ENCODE measurements around the gene PDZD11. TPM values are rescaled to one million over a fixed set of nuclear protein-coding genes. Genes with fewer than 3 reads are reported as not detected.
A peak's percentile ranks its signal among the peaks of the same experiment; 100 is the strongest.
"Not testable (repeated sequence)": the region's sequence is repeated elsewhere in the genome, so short reads cannot be mapped to it uniquely, and the experiment has no call there.

The PDZD11 gene, protein sequence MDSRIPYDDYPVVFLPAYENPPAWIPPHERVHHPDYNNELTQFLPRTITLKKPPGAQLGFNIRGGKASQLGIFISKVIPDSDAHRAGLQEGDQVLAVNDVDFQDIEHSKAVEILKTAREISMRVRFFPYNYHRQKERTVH
- 10 to 100 TPM; 33.1 to 44.3 (median 39.6) TPM for polyA plus RNA-seq (ENCODE audit: insufficient read length in 10 of 10)
- long read RNA-seq, donor 1, transcript PDZD11-201 (7 exons, 1,043 nt) = major isoform, 17 of 20 reads
- long read RNA-seq, donor 1, partial matches to known transcripts = 0 of 20 reads
- long read RNA-seq, donor 1, other reads (novel, unspliced or antisense) = 0 of 20 reads
- long read RNA-seq, donor 2, transcript PDZD11-201 (7 exons, 1,043 nt) = major isoform, 12 of 14 reads
- long read RNA-seq, donor 2, partial matches to known transcripts = 0 of 14 reads
- long read RNA-seq, donor 2, other reads (novel, unspliced or antisense) = 0 of 14 reads
- long read RNA-seq, donor 3 = 0 reads
- long read RNA-seq, donor 4, transcript PDZD11-201 (7 exons, 1,043 nt) = major isoform, 10 of 12 reads
- long read RNA-seq, donor 4, partial matches to known transcripts = 0 of 12 reads
- long read RNA-seq, donor 4, other reads (novel, unspliced or antisense) = 0 of 12 reads
- long read RNA-seq, donor 5, transcript PDZD11-201 (7 exons, 1,043 nt) = major isoform, 22 of 29 reads
- long read RNA-seq, donor 5, partial matches to known transcripts = 6 of 29 reads
- long read RNA-seq, donor 5, other reads (novel, unspliced or antisense) = 0 of 29 reads
- long read RNA-seq, donor 6, transcript PDZD11-201 (7 exons, 1,043 nt) = major isoform, 14 of 18 reads
- long read RNA-seq, donor 6, partial matches to known transcripts = 0 of 18 reads
- long read RNA-seq, donor 6, other reads (novel, unspliced or antisense) = 0 of 18 reads
- long read RNA-seq, donor 7, transcript PDZD11-201 (7 exons, 1,043 nt) = major isoform, 11 of 13 reads
- long read RNA-seq, donor 7, partial matches to known transcripts = 0 of 13 reads
- long read RNA-seq, donor 7, other reads (novel, unspliced or antisense) = 0 of 13 reads
- long read RNA-seq, donor 8, partial matches to known transcripts = 0 of 4 reads
- long read RNA-seq, donor 8, other reads (novel, unspliced or antisense) = 0 of 4 reads
- long read RNA-seq, donor 9 = 0 reads

DNA sequence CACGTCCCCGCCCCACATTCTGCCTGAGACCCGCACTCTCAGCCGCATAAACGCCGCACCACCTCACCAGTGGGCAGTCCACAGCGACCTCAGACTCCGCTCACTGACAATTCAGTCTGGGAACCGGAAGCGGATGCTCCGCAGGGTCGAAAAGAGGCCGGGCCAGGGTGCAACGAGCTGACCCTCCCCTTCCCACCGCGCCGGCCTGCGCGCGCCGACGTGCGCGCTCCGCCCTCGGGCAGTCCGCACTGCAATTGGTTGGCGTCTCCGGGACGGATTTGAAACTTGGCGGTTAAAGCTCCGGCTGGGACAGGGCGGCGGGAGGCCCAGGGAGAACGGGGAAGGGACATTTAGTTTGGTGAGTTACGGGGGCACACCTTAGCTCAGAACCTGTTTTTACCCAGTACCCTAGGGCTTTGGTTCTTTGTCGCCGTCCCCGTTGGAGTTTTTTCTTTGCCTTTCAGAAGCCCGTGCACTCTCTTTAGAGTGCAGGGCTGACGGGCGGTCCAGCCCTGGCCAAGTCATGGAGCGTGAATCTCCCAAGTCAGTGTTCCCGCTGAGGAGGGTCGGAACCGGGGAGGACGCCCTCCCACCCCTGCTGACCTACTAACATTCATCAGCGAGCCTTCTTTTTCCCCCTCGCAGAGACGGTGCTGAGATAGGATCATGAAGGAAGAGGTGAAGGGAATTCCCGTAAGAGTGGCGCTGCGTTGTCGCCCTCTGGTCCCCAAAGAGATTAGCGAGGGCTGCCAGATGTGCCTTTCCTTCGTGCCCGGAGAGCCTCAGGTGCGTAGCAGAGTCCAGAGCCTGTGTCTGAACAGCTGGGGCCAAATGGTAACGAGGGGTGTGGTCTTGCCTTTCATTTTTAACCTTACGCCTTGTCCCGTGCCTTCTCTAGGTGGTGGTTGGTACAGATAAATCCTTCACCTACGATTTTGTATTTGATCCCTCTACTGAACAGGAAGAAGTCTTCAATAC lies at the start of gene PDZD11, which contains the start of gene KIF4A:
Gene PDZD11 (minus strand): TSS at position 135 of the 978 bp plus-strand sequence. CDS start 586 bp downstream, outside the sequence.
Gene KIF4A (plus strand): TSS at position 312 of the 978 bp plus-strand sequence. CDS start 355 bp downstream, at position 667.
- peak; percentile 76 to 94 (median 89) for DNase-seq

DNA sequence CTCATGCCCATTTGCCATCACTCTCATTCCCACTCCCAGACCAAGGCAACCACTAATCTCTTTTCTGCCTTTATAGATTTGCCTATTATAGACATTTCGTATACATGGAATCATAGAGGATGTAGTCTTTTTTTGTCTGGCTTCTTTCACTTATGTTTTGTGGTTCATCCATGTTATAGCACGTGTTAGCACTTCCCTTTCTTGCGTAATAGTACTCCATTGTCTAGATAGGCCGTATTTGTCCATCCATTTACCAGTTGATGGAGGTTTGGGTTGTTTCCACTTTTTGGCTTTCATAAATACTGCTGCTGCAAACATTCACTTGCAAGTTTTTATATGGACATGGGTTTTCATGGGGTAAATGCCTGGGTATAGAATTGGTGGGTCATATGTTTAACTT lies 48.6 kb upstream of the PDZD11 start:
- no peak for DNase-seq

DNA sequence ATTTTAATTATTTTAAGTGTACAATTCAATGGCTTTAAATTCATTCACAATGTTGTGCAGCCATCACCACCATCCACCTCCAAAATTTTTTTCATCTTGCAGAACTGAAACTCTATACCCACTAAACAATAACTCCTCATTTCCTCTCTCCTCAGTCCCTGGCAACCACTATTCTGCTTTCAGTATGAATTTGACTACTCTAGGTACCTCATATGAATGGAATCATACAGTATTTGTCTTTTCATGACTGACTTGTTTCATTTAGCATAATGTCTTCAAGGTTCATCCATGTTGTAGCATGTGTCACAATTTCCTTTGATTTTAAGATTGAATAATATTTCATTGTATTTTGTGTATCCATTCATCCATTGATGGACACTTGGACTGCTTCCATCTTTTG lies 47.0 kb upstream of the PDZD11 start:
- no peak for DNase-seq

DNA sequence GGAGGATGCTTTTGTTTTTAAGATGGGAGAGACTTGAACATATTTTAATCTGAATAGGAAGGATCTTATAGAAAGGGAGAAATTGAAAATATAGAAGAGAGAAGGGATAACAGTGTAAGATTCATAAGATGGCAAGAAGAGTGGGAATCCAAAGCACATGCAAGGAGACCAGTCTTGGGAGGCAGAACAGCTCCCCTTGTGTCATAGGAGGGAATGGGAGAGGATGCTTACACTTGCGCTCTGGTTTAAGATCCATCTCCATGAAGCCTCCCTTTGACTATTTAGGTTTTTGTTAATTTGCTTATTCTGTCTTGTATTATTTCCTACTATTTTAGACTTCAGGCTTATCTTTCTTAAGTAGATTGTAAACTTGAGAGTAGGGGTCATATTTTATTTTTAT lies 42.9 kb upstream of the PDZD11 start:
- no peak for DNase-seq

DNA sequence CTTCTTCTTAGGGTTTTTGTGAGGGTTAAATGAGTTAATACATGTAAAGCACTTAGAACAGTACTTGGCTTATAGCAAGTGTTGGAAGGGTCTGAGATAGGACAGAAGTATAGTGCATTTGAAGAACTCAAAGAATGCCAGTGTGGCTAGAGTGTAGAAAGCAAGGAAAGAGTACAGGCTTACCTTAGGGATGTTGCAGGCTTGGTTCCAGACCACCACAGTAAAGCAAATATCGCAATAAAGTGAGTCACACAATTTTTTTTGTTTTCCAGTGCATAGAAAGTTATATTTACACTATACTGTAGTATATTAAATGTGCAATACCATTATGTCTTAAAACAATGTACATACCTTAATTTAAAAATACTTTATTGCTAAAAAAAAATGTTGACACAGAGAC lies 41.4 kb upstream of the PDZD11 start:
- no peak for DNase-seq

DNA sequence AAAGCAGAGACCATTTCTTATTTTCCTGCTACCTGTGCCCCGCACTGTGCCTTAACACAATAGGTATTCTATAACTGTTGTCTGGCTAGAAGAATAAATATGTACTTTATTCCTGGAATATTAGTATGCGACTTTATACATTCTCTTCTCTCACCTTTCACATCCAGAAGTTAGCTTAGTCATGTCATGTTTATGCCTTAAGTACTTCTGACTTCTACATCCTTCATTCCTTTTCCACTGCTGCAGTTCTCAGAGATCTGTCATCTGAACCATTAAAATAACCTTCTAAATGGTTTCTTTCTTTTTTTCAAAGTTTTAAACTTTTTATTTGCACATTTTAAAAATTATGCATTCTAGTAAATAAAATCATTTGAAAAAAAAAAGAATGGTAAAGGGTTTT lies 34.6 kb upstream of the PDZD11 start:
- no peak for DNase-seq

DNA sequence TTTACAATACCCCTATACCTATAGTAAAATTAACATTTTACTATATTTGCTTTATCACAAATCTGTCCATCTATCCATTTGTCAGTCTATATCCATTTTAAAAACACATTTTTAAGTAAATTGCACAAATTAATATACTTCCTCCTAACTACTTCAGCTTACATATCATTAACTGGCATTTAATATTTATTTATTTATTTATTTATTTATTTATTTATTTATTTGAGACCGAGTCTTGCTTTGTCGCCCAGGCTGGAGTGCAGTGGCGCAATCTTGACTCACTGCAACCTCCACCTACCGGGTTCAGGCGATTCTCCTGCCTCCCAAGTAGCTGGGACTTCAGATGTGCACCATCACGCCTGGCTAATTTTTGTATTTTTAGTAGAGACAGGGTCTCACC lies 33.9 kb upstream of the PDZD11 start:
- not testable (repeated sequence) for DNase-seq

DNA sequence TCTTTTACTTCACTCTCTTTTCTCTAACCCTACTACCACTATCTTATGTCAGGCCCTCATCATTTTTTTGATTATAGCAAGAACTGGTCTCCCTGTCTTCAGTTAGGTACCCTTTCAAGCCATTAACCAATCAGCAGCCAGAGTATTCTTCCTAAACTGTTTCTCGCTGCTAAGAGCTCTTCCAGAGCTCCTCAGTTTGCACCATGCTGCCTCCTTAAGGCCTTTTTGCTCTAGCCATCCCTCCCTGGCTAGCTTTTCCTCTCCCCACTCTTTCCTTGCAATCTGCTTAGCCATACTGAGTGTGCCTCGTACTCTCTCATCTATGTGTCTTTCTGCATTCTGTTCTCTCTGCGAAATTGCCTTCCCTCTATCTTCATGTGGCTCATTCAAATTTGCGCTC lies 33.1 kb upstream of the PDZD11 start:
- no peak for DNase-seq

DNA sequence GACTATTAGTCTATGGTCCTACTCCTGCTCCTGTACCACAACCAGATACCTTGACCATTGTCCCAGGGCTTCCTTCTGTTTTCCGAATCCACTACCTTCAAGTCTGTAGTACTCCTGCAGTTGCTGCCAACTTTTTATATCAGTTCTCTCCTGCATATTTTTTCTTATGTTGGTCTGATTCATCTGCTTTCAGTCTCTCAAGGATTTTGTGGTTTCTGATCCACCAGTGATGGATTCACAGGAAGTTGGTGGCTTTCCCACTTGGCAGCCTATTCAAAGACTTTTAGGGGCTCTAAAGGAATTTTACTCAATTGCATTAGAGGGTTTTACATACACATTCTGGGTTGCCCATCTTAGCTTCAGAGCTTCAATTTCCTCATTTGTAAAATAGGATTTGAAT lies 23.8 kb upstream of the PDZD11 start:
- peak in 1 of 3 donors; percentile 24 for DNase-seq

DNA sequence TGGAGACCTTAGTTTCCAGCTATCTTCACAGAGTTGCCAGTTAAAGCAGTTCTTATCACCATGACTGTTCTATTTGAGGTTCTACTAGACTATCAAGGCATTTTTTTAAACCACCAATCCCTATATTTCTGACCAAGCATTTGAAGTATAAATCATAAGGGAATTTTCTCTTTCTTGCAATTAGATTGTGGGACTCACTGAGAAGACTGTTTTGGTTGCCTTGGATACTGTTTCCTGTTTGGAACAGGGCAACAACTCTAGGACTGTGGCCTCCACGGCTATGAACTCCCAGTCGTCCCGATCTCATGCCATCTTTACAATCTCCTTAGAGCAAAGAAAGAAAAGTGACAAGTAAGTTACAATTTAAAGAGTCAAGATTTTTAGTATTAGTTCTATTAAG lies 12.0 kb upstream of the PDZD11 start:
- DNase-seq = no peak

DNA sequence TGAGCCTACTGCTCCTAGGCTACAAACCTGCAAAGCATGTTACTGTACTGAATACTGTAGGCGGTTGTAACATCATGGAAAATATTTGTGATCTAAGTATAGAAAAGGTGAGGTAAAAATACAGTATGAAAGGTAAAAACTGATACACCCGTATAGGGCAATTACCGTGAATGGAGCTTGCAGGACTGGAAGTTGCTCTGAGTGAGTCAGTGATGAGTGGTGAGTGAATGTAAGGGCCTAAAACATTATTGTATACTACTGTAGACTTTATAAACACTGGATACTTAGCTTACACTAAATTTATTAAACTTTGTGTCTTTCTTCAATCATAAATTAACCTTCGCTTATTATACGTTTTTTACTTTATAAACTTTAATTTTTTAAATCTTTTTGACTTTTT lies 3.9 kb upstream of the PDZD11 start:
- no peak for DNase-seq

DNA sequence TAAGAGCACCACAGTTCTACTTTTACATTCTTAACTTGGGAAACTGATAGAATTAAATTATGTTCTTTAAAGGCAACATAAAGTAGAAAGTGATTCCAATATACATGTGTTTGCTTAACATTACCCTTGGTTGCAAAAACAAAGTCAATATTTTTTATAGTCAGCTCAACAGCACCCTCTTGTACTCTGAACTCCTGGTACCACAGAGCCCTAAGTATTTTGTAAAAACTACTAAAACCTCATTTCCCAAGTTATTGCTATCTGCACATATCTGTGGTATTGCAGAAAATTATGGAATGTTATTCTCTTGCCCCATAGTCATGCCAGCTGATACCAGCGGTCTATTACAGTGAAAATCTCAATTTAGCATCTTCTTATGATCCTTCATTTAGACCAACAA lies 3.1 kb upstream of the PDZD11 start:
- DNase-seq = no peak

DNA sequence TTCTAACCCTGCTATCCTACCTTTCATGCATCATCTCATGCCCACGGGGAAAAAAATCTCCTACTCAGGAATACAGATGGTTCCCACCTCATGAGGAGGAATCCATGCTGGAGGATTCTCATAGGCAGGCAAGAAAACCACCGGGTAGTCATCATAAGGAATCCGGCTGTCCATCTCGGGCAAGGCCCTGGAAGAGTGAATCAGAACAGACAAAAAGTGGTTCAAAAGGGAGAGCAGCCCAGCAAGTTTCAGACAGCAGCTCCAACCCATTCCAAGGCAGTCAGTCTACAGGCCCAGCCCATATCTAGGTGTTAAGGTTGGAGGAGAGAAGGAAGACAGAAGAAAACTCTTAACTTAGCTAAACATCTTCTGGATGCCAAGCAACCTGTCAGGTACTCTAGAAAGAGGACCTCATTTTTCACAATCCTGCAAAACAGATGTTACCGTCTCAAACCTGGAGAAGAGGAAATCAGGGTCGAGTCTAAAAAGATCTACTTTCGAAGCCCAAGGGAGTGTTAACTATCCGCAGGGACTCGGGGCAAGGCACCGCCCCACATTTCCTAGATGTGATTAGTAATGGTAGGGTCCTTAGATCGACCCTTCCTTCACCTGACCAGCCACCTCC lies 447 bp downstream of the PDZD11 start:
- peak in 1 of 3 donors; percentile 1 for DNase-seq

DNA sequence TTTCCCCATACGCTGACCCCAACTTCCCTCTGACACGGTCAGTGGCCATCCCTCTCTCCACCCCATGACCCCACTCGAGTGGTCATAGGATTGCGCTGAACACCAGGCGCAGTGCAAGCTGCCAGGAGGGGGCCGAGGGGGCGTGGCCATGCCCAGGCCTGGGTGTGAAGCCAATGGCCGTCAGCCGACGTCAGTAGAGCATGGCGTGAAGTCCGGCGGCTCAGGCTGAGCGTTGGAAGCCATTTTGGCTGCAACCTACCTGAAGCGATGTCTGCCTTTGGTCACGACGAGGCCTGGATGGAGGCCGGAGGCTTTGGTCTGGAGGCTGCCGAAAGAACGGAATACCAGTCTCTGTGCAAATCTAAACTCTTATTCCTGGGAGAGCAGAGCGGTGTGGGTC lies 7.8 kb downstream of the PDZD11 start, which contains the start of gene RAB41:
Gene RAB41 (plus strand): TSS at position 222 of the 400 bp plus-strand sequence. CDS start 46 bp downstream, at position 268.
- DNase-seq = no peak

DNA sequence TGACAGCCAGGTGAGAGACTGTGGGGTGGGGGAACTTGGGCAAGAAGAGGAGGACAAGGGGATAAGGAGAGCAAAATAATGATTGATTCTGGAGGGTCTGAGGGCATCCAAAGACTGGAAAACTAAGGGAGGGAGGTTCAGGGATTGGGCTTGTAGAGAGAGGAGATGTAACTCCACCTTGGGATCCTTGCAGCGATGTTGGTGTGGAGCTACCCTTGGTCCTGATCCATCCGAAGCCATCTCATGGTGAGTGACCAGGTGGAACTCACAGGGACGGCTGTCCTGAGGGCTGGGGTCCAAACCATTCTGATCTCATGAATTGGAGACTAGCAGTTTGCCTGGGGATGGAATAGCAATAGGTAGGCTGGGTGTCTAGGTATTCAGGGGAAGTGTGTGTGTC lies 9.2 kb downstream of the PDZD11 start:
- DNase-seq = no peak

DNA sequence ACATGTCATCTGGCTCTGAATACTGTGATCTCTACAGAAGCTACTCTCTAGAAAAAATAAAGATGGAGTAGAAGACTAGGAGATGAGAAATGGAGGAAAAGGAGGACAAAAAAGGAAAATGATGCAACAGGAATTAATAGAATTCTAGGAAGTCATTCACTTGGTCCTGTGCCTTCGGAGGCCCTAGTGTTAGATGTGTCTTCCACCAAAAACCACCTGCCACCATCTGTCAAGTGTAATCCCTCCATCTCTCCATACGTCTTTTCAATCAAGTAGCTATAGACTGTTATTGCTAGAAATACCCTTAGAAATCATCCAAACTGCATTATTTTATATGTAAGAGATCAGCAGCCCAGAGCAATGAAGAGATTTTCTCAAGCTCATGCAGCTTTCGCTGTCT lies 10.6 kb downstream of the PDZD11 start:
- DNase-seq = no peak

DNA sequence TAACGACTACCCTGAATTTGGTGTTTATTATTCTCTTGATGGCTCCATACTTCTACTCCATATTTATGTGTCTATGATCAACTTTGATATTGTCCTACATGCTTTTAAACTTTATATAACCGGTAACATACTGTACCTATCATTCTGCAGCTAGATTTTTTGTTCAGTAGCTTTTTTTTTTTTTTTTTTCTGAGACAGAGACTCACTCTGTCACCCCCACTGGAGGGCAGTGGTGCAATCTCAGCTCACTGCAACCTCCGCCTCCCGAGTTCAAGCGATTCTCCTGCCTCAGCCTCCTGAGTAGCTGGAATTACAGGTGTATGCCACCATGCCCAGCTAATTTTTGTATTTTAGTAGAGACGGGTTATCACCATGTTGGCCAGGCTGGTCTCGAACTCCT lies 15.7 kb downstream of the PDZD11 start:
- DNase-seq = not testable (repeated sequence)

DNA sequence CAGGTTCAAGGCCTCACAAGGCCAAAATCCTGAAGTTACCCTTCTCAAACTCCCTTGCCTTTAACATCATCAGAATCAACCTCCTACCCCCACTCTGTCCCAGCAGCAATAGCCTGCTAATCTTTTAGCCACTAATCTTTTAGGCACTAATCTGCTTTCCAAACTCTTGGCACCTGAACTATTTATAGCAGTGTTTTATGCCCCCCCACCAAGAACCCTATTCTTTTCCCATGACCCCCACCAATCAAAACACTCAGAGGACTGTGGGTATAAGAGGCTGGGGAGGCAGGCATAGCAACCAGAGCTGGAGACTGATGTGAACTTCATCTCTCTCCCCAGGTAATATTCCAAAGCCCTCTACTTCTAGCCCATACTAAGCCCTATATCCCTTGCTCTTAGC lies 21.7 kb downstream of the PDZD11 start, which contains the start of gene ARR3:
Gene ARR3 (plus strand): TSS at position 301 of the 400 bp plus-strand sequence. CDS start 1,052 bp downstream, outside the sequence.
- DNase-seq = no peak

DNA sequence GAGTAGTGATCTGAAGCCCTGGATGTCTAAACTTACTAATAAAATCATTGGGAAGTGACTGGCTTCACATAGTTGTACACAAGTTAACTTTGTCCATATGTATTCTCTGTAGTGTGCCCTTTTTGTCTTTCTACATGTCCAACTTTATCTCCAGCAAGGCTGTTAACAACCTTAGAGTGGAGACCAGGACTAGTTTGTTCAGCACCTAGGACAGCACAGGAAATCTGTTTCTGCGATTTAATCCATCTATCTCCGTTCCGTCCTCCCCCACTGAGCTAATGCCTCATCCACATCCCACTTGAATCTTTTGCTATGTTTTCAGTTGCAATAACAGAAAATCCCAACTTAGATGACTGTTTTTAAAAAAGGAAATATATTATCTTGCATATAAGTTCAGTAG lies 24.9 kb downstream of the PDZD11 start:
- DNase-seq = no peak

DNA sequence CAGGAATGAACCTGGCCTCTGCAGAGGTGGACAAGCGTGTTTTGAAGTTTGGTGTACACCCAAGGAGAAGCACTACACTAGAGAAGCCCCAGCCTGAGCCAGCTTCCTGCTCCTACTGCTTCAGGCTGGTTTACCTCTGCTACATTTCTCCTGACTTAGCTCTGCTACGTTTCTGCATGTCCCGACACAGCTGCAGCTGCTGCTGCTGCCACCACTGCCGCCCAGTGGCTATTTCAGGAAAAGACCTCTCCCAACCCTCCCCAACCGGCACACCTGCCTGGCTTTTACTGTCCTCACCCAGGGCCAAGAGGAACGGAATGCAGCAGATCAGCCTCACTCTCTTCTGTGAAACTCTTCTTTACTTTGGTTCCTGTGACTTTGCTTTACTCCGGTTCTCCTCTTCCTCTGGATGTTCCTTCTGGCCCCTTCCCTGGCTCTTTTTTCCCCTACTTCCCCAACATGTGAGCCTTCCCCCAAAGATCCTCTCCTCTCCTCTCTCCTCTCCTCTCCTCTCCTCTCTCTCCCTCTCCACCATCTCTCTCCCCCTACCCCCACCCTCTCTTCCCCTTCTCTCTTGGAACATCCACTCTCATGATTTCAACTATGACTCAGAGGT lies 26.7 kb downstream of the PDZD11 start:
- peak; percentile 1 to 4 (median 1) for DNase-seq
